RKO (cell line): Measurements from ENCODE around the gene FOXK1.

ENCODE experiments used
- DNase-seq: peaks from one replicate; pipeline ENCODE4 v3.0.0-alpha.2; 2016; ENCODE audit warnings: low spot score

The FOXK1 gene

GRCh38 chr7:4722960-4723630 is 41.0 kb downstream of the FOXK1 start:
- no peak for DNase-seq

GRCh38 chr7:4724648-4725013 is 42.5 kb downstream of the FOXK1 start:
- DNase-seq = no peak

GRCh38 chr7:4725014-4725849 is 43.1 kb downstream of the FOXK1 start:
- no peak for DNase-seq

- no peak for DNase-seq
Measured at GRCh38 chr7:4725850-4726450, 43.9 kb downstream of the FOXK1 start.

GRCh38 chr7:4726566-4726965 is 44.5 kb downstream of the FOXK1 start:
- DNase-seq = no peak

GRCh38 chr7:4727914-4728705 is 46.0 kb downstream of the FOXK1 start:
- no peak for DNase-seq

- no peak for DNase-seq
Measured at GRCh38 chr7:4729266-4729665, 47.2 kb downstream of the FOXK1 start.

- no peak for DNase-seq
Measured at GRCh38 chr7:4730276-4730675, 48.2 kb downstream of the FOXK1 start.

- no peak for DNase-seq
Measured at GRCh38 chr7:4730971-4731370, 48.9 kb downstream of the FOXK1 start.

- no peak for DNase-seq
Measured at GRCh38 chr7:4731803-4732202, 49.7 kb downstream of the FOXK1 start.

- DNase-seq = no peak
Measured at GRCh38 chr7:4733936-4734528, 51.9 kb downstream of the FOXK1 start.

GRCh38 chr7:4734587-4735345 is 52.7 kb downstream of the FOXK1 start:
- DNase-seq = no peak

GRCh38 chr7:4737300-4737699 is 55.2 kb downstream of the FOXK1 start:
- no peak for DNase-seq

GRCh38 chr7:4738711-4739527 is 56.8 kb downstream of the FOXK1 start:
- DNase-seq = peak; percentile 79

- DNase-seq = no peak
Measured at GRCh38 chr7:4739528-4739992, 57.5 kb downstream of the FOXK1 start.

GRCh38 chr7:4740796-4741195 is 58.7 kb downstream of the FOXK1 start:
- no peak for DNase-seq

- no peak for DNase-seq
Measured at GRCh38 chr7:4742051-4742573, 60.0 kb downstream of the FOXK1 start.

- peak; percentile 7 for DNase-seq
Measured at GRCh38 chr7:4742852-4743251, 60.8 kb downstream of the FOXK1 start.

- DNase-seq = no peak
Measured at GRCh38 chr7:4744391-4745264, 62.5 kb downstream of the FOXK1 start.
